OCI-LY1 (cell line): ENCODE results near the gene DOCK1.

Experiments used
- EZH2 ChIP-seq: fragments of 200-600 bp; sonication (generic), shearing (Covaris generic); IDR thresholded peaks from 2 replicates; pipeline ENCODE4 v1.8.0; 2017; ENCODE audit warnings: borderline replicate concordance, mixed run types, mild to moderate bottlenecking, antibody characterized with exemption, low read length, moderate library complexity, mixed read lengths
- TF ChIP-seq, protein P1 (sequence below): fragments of 200-600 bp; sonication (generic), shearing (Covaris generic); IDR thresholded peaks from 2 replicates; pipeline ENCODE4 v1.5.1; 2017; ENCODE audit warnings: mild to moderate bottlenecking, antibody characterized with exemption, low read length, moderate library complexity, mixed read lengths

DNA sequence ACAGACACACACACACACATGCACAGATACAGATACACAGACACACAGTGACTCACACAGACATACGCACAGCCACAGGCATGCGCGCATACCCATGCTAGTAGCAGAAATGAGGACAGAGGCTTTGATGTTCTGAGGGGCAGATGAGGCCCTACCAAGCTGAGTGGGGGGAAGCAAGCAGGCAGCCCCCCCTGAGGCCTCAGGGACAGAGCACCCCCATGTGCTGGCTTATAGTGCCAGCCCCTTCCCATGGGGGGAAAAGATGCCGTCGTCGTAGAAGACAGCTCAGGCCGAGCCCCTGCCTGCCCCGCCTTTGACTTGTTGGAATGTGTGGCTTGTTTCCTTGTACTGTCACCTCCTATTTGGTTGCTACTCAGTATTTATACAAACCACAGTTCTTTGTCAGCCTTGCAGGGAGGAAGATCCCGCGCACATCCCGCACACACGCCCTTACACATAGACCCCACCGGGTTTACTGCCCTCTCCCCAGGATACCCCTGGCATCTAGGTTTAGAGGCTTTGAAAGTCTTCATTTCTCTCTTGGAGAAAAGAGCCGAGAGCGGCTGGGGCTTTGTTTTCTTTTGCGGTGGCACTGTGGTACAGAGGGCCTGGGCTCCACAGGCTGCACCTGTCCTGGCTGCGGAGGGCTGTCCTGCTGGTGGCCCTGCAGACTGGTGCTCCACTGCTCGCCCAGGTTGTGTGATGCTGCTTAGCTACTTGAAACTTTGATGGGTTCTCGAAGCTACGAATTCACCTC is 112.5 kb downstream of the DOCK1 start:
- TF ChIP-seq, protein P1, sequence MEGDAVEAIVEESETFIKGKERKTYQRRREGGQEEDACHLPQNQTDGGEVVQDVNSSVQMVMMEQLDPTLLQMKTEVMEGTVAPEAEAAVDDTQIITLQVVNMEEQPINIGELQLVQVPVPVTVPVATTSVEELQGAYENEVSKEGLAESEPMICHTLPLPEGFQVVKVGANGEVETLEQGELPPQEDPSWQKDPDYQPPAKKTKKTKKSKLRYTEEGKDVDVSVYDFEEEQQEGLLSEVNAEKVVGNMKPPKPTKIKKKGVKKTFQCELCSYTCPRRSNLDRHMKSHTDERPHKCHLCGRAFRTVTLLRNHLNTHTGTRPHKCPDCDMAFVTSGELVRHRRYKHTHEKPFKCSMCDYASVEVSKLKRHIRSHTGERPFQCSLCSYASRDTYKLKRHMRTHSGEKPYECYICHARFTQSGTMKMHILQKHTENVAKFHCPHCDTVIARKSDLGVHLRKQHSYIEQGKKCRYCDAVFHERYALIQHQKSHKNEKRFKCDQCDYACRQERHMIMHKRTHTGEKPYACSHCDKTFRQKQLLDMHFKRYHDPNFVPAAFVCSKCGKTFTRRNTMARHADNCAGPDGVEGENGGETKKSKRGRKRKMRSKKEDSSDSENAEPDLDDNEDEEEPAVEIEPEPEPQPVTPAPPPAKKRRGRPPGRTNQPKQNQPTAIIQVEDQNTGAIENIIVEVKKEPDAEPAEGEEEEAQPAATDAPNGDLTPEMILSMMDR, result no peak
- no peak for TF ChIP-seq EZH2
